Measurements from ENCODE around the gene CHRM1.

The CHRM1 gene

DNA sequence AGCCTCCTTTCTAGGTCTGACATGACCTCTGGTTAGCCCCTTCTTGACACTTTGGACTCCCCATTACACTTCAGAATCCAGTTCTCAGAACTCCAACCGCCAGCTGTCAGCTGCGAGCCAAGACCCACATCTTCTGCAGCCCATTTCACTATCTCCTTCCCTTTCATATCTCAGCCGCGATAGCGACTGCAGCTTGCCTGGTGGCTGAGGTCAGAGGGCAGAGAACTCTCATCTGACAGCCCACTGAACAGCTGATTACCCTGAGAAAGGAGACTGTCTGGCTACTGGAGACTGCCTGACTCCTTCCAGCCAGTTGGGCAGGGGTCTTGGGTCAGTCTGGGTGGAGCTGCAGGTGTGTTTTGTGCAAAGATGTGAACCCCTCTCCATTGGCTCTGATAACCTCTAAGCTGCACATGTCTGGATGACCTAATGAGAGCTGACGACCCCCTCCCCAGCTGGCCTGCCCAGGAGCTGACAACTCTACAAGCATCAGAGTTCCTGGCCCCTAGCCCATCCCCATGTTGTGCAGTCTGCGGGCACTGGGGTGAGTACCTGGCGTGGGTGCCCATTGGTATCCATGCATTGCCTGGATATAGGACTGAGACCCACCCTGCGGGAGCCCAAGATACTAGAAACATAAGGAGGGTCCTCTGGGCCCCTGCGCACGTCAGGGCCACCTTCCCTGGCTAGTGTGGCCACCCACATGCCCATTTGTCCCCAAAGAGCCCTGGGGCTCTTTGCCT lies 1.1 kb downstream of the CHRM1 start:
- TF ChIP-seq, protein P1, sequence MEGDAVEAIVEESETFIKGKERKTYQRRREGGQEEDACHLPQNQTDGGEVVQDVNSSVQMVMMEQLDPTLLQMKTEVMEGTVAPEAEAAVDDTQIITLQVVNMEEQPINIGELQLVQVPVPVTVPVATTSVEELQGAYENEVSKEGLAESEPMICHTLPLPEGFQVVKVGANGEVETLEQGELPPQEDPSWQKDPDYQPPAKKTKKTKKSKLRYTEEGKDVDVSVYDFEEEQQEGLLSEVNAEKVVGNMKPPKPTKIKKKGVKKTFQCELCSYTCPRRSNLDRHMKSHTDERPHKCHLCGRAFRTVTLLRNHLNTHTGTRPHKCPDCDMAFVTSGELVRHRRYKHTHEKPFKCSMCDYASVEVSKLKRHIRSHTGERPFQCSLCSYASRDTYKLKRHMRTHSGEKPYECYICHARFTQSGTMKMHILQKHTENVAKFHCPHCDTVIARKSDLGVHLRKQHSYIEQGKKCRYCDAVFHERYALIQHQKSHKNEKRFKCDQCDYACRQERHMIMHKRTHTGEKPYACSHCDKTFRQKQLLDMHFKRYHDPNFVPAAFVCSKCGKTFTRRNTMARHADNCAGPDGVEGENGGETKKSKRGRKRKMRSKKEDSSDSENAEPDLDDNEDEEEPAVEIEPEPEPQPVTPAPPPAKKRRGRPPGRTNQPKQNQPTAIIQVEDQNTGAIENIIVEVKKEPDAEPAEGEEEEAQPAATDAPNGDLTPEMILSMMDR (IDR thresholded peaks at IDR 0.05; ENCODE audit: control insufficient read depth, insufficient read depth, low read depth, low read length, missing control alignments), result no peak
- no peak overlapping the region for H3K4me3 ChIP-seq (ENCODE audit: control insufficient read depth, low read depth, low read length)
- DNase-seq (ENCODE audit: low read depth), result no peak

DNA sequence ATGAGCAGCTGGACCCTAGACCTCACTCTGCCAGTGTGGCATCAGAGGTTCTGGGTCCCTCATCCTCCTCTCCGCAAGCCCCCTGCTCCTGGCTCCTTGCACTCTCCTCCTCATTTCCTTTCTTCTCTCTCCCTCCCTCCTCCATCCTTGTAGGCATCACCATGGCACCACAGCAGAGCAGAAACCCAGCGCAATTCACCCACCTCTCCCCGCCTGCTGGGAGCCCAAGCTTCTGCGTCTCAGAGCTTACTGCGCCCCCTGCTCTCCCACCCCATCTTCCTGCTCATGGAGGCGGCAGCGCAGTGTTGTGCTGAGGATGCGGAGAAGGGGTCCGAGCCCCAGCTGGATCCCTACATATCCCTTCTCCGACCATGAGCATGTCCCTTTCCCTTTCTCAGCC lies 1.7 kb downstream of the CHRM1 start:
- no peak overlapping the region for H3K4me3 ChIP-seq (ENCODE audit: control insufficient read depth, low read depth, low read length)
- no peak for DNase-seq (ENCODE audit: low read depth)
- TF ChIP-seq, protein P1 (IDR thresholded peaks at IDR 0.05; ENCODE audit: control insufficient read depth, insufficient read depth, low read depth, low read length, missing control alignments), result no peak

DNA sequence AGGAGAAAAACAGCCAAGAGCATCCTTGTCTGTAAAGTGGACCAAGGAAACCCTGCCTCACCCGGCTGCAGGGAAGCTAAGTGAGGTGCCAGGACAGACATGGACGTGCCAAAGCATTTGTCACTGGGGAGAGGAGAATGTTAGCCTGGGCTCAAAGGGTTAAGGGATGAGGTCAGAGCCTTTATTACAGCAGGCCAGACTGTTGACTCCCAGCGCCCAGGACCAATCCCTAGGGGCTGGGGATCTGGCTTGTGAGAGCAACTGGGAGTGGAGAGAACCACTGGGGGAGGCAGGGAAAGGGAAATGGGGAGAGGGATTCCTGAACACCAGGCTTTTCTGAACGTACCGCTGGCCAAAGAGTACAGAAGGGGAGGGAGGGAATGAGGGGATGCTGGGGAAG lies 2.6 kb downstream of the CHRM1 start:
- DNase-seq (ENCODE audit: low read depth), result no peak
- TF ChIP-seq, protein P1 (IDR thresholded peaks at IDR 0.05; ENCODE audit: control insufficient read depth, insufficient read depth, low read depth, low read length, missing control alignments), result no peak
- H3K4me3 ChIP-seq (ENCODE audit: control insufficient read depth, low read depth, low read length), result no peak overlapping the region

DNA sequence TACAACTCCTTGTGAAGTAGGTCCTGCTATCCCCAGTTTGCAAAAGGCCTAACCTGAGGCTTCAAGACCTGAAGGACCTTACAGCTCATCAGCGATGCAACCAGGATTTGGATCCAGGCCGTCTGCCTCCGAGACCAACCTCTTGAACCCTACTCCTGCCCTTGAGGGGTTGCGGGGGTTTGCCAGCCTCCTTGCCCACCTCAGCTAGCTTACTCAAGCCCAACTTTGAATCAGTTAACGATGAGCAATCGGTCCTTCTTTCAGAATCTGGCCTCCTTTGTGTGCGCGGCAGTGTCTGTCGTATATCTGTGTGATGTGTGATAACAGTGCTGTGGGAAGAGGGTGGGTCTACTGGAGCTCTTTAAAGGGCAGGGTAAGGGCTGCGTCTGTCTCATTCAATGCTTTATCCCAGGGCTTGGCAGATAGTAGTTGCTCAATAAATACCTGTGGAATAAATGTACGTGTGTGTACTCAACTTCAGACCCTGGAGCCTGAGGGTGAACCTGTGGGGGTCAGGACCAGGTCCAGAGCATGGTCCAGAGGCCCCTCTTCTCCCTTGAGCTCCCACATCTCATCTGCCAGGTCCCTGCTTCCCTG lies 3.2 kb downstream of the CHRM1 start:
- TF ChIP-seq, protein P1 (IDR thresholded peaks at IDR 0.05; ENCODE audit: control insufficient read depth, insufficient read depth, low read depth, low read length, missing control alignments), result no peak
- no peak overlapping the region for H3K4me3 ChIP-seq (ENCODE audit: control insufficient read depth, low read depth, low read length)
- no peak for DNase-seq (ENCODE audit: low read depth)

DNA sequence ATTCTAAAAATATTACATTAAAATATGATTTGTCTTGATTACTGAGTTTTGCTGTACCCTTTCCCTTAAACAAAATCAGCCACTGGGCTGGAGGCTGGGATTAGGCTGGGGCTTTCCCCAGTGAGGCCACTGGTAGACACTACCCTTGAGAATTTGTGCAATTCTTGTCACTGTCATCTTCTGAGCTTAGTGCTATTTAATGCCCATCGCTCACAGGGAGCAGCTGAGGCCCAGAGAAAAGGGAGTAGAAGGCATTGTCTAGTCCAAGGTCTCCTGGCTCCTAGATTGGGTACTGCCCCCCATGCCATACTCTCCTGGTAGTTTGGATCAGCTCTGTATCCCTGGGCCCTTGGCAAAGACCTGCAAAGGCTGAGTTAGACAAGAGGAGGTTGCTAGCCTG lies 6.7 kb downstream of the CHRM1 start:
- no peak overlapping the region for H3K4me3 ChIP-seq (ENCODE audit: control insufficient read depth, low read depth, low read length)
- TF ChIP-seq, protein P1 (IDR thresholded peaks at IDR 0.05; ENCODE audit: control insufficient read depth, insufficient read depth, low read depth, low read length, missing control alignments), result no peak
- no peak for DNase-seq (ENCODE audit: low read depth)

DNA sequence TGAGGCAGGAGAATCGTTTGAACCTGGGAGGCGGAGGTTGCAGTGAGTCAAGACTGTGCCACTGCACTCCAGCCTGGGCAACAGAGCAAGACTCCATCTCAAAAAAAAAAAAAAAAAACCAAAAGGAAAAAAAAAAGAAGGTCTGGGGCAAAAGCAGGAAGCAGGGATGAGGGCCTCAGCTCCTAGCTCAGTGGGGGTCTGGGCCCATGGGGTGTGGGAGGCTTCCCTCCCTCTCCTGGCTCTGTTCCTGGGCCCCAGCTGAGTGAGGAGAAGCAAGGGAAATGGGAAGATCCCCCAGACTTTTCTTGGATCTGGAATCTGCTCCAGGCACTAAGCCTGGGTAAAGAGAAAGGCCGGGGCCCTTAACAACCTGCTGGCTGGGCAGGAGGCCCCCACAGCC lies 8.9 kb downstream of the CHRM1 start:
- no peak overlapping the region for H3K4me3 ChIP-seq (ENCODE audit: control insufficient read depth, low read depth, low read length)
- no peak for DNase-seq (ENCODE audit: low read depth)
- TF ChIP-seq, protein P1 (IDR thresholded peaks at IDR 0.05; ENCODE audit: control insufficient read depth, insufficient read depth, low read depth, low read length, missing control alignments), result no peak
